ENCODE measurements around the gene CASP4.

CASP4 gene

GRCh38 chr11:104893876-104894275 is 74.5 kb downstream of the CASP4 start:
- no peak for DNase-seq (ENCODE audit: low read depth, low spot score)
